OCI-LY1 (cell line): ENCODE results near the gene VPS11.
"Not testable (repeated sequence)": the region's sequence is repeated elsewhere in the genome, so short reads cannot be mapped to it uniquely, and the experiment has no call there.

Source experiments
- H2AFZ ChIP-seq: fragments of 200-600 bp; sonication (generic), shearing (Covaris generic); 2 replicates; pipeline ENCODE4 v1.6.0; 2014; ENCODE audit warnings: antibody characterized with exemption, mild to moderate bottlenecking, low read length
- H3F3A ChIP-seq: fragments of 200-600 bp; sonication (generic), shearing (Covaris generic); 2 replicates; pipeline ENCODE4 v1.6.0; 2014; ENCODE audit warnings: mild to moderate bottlenecking, antibody characterized with exemption, low read length, moderate library complexity; ENCODE audit not compliant: insufficient read depth
- H3K27ac ChIP-seq: fragments of 200-600 bp; sonication (generic); 2 replicates; pipeline ENCODE4 v1.5.1; 2014; ENCODE audit warnings: low read length, mixed run types, mild to moderate bottlenecking, low read depth; ENCODE audit not compliant: poor library complexity, severe bottlenecking
- H3K27me3 ChIP-seq: fragments of 200-600 bp; sonication (generic); 2 replicates; pipeline ENCODE4 v1.6.0; 2014; ENCODE audit warnings: antibody characterized with exemption, mild to moderate bottlenecking, low read length, moderate library complexity; ENCODE audit not compliant: insufficient read depth
- H3K36me3 ChIP-seq: fragments of 200-600 bp; sonication (generic); 2 replicates; pipeline ENCODE4 v1.6.1; 2014; ENCODE audit warnings: mild to moderate bottlenecking, antibody characterized with exemption, low read length, moderate library complexity, mixed read lengths; ENCODE audit not compliant: insufficient read depth
- H3K4me1 ChIP-seq: fragments of 200-600 bp; sonication (generic); 2 replicates; pipeline ENCODE4 v1.5.1; 2014; ENCODE audit warnings: mild to moderate bottlenecking, low read length, moderate library complexity; ENCODE audit not compliant: insufficient read depth, severe bottlenecking
- H3K4me2 ChIP-seq: fragments of 200-600 bp; sonication (generic), shearing (Covaris generic); 2 replicates; pipeline ENCODE4 v1.6.1; 2014; ENCODE audit warnings: low read length
- H3K4me3 ChIP-seq: fragments of 200-600 bp; sonication (generic); 2 replicates; pipeline ENCODE4 v1.5.1; 2014; ENCODE audit warnings: low read length, low read depth, mild to moderate bottlenecking, mixed read lengths; ENCODE audit not compliant: poor library complexity, severe bottlenecking
- H3K79me2 ChIP-seq: fragments of 200-600 bp; shearing (Covaris generic); 2 replicates; pipeline ENCODE4 v1.6.1; 2016; ENCODE audit warnings: mixed run types, low read length, mixed read lengths; ENCODE audit not compliant: insufficient read depth
- H3K9ac ChIP-seq: fragments of 200-600 bp; sonication (generic), shearing (Covaris generic); 2 replicates; pipeline ENCODE4 v1.6.1; 2014; ENCODE audit warnings: mild to moderate bottlenecking, low read length, mixed read lengths
- H3K9me2 ChIP-seq: fragments of 200-600 bp; sonication (generic), shearing (Covaris generic); 2 replicates; pipeline ENCODE4 v1.6.1; 2014; ENCODE audit warnings: low read depth, mild to moderate bottlenecking, low read length, mixed read lengths
- H3K9me3 ChIP-seq: fragments of 200-600 bp; shearing (Covaris generic); 2 replicates; pipeline ENCODE4 v1.6.1; 2014; ENCODE audit warnings: low read length, mixed read lengths
- H4K20me1 ChIP-seq: fragments of 200-600 bp; sonication (generic), shearing (Covaris generic); 2 replicates; pipeline ENCODE4 v1.6.0; 2016; ENCODE audit warnings: mild to moderate bottlenecking, low read length; ENCODE audit not compliant: insufficient read depth
- CTCF ChIP-seq: fragments of 200-600 bp; sonication (generic), shearing (Covaris generic); IDR thresholded peaks from 2 replicates; pipeline ENCODE4 v1.5.1; 2017; ENCODE audit warnings: mild to moderate bottlenecking, antibody characterized with exemption, low read length, moderate library complexity, mixed read lengths
- EZH2 ChIP-seq: fragments of 200-600 bp; sonication (generic), shearing (Covaris generic); IDR thresholded peaks from 2 replicates; pipeline ENCODE4 v1.8.0; 2017; ENCODE audit warnings: borderline replicate concordance, mixed run types, mild to moderate bottlenecking, antibody characterized with exemption, low read length, moderate library complexity, mixed read lengths

VPS11 gene

GRCh38 chr11:119101759-119102423 lies 34.3 kb downstream of the VPS11 start, which contains the start of gene DPAGT1:
Gene DPAGT1 (minus strand): TSS chr11:119101853. CDS start chr11:119101655, 198 bp downstream.
- H3K79me2 ChIP-seq: no peaks in the 10 kb centered on the region
- peak within 1 kb of the TSS; percentile 88 for H3K9ac ChIP-seq
- H4K20me1 ChIP-seq: no peaks in the 10 kb centered on the region
- peaks cover 49% of the 10 kb centered on the region for H3K4me1 ChIP-seq
- H2AFZ ChIP-seq: 0 out of 2 replicates have a peak within 1 kb of the TSS, but pooled peaks have one; percentile 30
- TF ChIP-seq EZH2: no peak
- no peak for TF ChIP-seq CTCF
- no peaks in the 10 kb centered on the region for H3K27me3 ChIP-seq
- H3K9me2 ChIP-seq: no peaks in the 10 kb centered on the region
- peak within 1 kb of the TSS; percentile 97 for H3K4me2 ChIP-seq
- H3K36me3 ChIP-seq: peaks cover 20% of the 10 kb centered on the region; the same call in 1 of the 2 replicates
- H3F3A ChIP-seq: no peaks in the 10 kb centered on the region; the same call in 1 of the 2 replicates
- no peaks in the 10 kb centered on the region for H3K9me3 ChIP-seq
- peak within 1 kb of the TSS; percentile 69 for H3K27ac ChIP-seq
- H3K4me3 ChIP-seq: peak within 1 kb of the TSS; percentile 98

- H3F3A ChIP-seq, H3K9me3 ChIP-seq, H3K27me3 ChIP-seq, H3K9me2 ChIP-seq, H3K79me2 ChIP-seq, H4K20me1 ChIP-seq, H2AFZ ChIP-seq, H3K27ac ChIP-seq, H3K36me3 ChIP-seq: not testable (repeated sequence)
- peaks cover 40% of the 10 kb centered on the region for H3K4me1 ChIP-seq
- peak overlapping the region; percentile 88; the same call in 1 of the 2 replicates for H3K9ac ChIP-seq
- peak overlapping the region; percentile 97 for H3K4me2 ChIP-seq
- peak overlapping the region; percentile 98 for H3K4me3 ChIP-seq
Observed at GRCh38 chr11:119103161-119103664, 35.6 kb downstream of the VPS11 start.

GRCh38 chr11:119103793-119104192 lies 36.2 kb downstream of the VPS11 start:
- H3K9me3 ChIP-seq: no peaks in the 10 kb centered on the region
- no peak overlapping the region for H3K4me2 ChIP-seq
- no peaks in the 10 kb centered on the region for H3K79me2 ChIP-seq
- H3K9ac ChIP-seq: no peak overlapping the region
- H3K4me3 ChIP-seq: no peak overlapping the region
- H3K27me3 ChIP-seq: no peaks in the 10 kb centered on the region
- H3K27ac ChIP-seq: no peak overlapping the region
- no peaks in the 10 kb centered on the region; the same call in 1 of the 2 replicates for H3F3A ChIP-seq
- peaks cover under 1% of the 10 kb centered on the region; the same call in 1 of the 2 replicates for H3K36me3 ChIP-seq
- no peaks in the 10 kb centered on the region for H3K9me2 ChIP-seq
- TF ChIP-seq CTCF (no peak), EZH2 (no peak)
- H4K20me1 ChIP-seq: no peaks in the 10 kb centered on the region
- no peak overlapping the region for H2AFZ ChIP-seq
- H3K4me1 ChIP-seq: peaks cover 43% of the 10 kb centered on the region
